ENCODE data around the gene MCRS1.

Gene MCRS1

DNA sequence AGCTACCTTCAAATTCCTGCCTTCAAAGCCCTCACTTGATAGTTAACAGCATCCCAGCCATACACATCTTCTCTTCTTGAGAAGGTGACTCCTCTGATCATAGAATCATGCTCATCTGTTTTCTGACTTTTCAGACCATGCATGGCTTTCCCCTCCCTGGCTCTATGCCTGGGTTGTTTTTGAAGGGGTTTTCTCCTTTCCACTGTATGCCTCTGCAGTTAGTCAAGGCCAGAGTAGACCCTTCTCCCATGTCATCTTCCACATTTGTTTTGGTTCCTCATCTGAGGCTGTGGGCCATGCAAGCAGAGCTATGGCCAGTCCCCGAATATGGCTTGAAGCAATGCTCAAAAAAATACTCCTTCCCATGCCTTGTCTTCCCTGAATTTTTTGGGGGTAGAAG, 14.3 kb upstream of the MCRS1 start:
- DNase-seq (ENCODE audit: low read depth): no peak
- H3K4me3 ChIP-seq (ENCODE audit: low read length): no peak overlapping the region
- TF ChIP-seq, protein P1, sequence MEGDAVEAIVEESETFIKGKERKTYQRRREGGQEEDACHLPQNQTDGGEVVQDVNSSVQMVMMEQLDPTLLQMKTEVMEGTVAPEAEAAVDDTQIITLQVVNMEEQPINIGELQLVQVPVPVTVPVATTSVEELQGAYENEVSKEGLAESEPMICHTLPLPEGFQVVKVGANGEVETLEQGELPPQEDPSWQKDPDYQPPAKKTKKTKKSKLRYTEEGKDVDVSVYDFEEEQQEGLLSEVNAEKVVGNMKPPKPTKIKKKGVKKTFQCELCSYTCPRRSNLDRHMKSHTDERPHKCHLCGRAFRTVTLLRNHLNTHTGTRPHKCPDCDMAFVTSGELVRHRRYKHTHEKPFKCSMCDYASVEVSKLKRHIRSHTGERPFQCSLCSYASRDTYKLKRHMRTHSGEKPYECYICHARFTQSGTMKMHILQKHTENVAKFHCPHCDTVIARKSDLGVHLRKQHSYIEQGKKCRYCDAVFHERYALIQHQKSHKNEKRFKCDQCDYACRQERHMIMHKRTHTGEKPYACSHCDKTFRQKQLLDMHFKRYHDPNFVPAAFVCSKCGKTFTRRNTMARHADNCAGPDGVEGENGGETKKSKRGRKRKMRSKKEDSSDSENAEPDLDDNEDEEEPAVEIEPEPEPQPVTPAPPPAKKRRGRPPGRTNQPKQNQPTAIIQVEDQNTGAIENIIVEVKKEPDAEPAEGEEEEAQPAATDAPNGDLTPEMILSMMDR (conservative IDR thresholded peaks at IDR 0.05; ENCODE audit: low read depth, low read length): no peak

DNA sequence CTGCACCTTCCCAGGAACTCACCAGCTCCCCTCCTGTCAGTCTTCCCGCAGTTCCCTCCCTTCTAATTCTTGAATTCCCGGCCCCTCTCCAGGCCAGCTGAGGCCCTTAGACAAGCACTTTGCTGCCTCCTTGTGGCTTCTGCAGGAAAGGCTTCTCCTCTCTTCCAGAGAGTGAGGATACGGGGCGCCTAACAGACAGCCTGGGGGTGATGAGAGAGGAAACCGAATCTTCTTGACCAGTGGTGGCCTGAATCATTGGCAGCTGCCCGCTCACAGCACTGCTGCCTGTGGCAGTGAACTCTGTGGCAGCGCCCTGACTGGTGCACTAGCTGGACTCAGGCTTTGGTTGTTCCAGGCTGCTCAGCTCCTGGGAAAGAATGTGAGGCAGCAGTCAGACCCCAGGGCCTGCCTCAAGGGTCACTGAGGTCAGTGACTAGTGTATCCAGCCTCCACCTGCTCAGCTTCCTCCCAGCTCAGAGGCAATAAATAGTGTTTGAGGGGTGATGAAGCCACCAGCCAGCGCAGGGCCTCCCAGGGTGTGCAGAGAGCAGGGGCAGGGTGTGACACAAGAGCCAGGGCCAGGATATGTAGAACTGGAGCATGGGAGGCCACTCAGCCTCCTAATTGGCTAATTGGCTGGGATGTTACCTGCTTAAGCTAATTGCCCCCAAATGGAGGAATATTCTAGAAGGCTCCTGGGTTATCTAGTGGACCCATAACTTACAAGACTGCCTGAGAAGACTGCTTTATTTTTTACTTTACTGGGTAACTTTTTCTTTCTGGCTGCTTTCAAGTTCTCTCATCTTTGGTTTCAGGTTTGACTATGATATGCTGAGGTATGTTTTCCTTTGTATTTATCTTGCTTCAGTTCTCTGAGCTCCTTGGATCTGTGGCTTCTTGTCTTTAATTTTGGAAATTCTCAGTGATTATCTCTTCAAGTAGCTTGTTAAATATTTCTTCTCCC, 12.9 kb upstream of the MCRS1 start:
- H3K4me3 ChIP-seq (ENCODE audit: low read length): no peak overlapping the region
- peak; percentile 27 for DNase-seq (ENCODE audit: low read depth)
- TF ChIP-seq, protein P1 (conservative IDR thresholded peaks at IDR 0.05; ENCODE audit: low read depth, low read length): peak; percentile 96

DNA sequence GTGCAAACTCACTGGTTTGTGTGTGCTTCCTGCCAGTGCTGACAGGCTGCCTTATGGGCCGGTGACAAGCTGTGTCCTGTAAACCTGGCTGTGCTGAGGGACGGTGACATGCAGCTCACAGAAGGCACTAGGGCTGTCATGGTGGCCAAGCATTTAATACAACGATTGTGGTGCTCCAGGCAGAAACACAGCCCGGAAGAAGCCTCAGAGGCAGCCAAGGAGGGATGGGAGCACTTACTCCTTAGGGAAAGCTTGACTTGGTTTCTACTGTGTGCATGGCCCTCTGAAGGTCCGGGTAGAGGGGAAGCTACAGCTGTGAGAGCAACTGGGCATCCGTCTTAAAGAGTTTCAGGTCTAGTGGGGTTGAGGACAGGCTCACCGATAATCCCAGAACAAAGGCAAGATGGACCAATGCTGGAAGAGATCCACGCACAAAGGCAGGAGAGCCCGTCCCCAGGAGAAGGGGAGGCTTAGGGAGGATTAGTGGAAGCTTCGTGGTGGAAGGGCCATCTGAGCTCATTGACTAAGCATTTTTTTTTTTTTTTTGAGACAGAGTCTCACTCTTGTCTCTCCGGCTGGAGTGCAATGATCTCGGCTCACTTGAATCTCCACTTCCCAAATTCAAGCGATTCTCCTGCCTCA, 10.7 kb upstream of the MCRS1 start:
- TF ChIP-seq, protein P1 (conservative IDR thresholded peaks at IDR 0.05; ENCODE audit: low read depth, low read length): no peak
- no peak for DNase-seq (ENCODE audit: low read depth)
- H3K4me3 ChIP-seq (ENCODE audit: low read length): no peak overlapping the region

DNA sequence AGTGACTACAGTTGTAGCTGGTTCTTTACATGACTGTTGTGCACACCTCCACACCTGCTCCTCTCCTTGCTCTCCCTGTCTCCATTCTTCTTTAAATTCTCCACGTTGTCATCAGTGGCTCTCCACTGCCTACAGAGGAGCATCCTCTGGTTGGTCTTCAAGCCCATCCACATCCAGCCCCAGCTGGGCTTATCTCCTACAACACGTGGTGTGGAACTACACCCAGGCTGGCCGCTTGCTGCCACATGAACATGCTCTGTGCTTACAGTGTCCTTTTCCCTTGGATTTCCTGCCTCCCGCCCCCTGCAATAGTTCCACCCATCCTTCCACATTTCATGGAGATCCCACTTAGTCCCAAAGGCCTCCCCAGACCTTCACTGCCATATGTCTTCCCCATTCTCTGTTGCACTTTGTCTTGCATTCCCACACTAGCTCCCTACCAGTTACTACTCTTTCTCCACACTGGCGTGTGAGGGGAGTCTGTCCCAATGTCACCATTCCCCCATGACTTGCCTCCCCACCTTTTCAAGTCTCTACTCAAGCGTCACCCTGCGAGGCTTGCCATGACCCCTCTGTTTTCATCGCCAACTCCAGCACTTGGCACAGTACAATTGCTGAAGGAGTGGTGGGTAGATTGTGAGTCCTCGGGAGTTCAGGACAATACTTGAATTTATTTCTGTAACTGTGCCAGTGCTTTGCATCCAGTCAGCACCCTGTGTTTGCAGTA, 9.8 kb upstream of the MCRS1 start:
- H3K4me3 ChIP-seq (ENCODE audit: low read length): no peak overlapping the region
- TF ChIP-seq, protein P1 (conservative IDR thresholded peaks at IDR 0.05; ENCODE audit: low read depth, low read length): no peak
- no peak for DNase-seq (ENCODE audit: low read depth)

DNA sequence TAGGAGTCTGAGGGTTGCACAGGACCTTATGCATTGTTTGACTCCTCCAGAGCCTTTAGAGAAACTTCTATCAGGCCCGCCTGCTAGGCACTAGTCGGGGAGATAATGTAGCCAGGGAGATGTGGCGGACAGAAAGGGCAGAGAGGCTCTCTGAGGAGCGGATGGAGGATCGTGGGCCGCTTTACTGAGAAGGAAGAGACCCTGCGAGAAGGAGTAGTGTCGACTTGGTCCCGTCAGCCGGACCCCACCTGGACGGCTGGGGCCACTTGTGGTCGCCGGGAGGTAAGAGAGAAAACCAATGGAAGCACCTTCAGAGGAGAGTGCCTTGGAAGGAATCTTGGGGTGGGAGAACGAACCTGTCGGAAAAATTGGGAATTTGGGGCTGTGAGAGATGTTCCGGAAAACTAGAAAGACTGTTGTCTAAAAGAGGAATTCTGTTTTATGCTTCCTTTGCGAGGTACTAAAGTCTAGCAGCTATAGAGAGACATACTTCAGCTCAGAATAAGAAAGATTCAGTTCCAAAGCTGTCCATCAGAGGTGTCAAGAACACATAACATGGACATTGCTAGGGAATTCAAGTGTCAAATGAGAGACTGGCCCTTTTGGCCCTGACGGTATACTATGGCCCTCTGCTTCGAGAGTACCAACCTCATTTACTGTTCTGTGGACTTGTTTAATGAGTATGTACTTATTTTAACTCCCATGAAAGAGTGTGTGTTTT, 660 bp upstream of the MCRS1 start:
- DNase-seq (ENCODE audit: low read depth): no peak

DNA sequence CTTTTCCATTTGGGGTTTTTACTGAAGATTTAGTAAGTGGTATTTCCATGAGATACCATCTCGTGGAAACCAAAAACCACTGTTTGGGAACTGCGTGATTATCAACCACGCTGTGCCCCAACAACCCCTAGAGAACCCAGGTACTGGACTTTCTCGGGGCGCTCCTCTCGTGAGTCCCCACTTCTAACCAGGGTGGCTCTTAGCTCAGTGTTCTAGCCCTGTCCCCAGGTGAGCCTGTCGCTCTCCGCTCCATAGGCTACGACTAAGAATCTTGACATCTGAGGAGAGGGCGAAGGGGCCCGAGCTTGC, 686 bp downstream of the MCRS1 start:
- peak overlapping the region; percentile 95 for H3K4me3 ChIP-seq (ENCODE audit: low read length)
- TF ChIP-seq, protein P1 (conservative IDR thresholded peaks at IDR 0.05; ENCODE audit: low read depth, low read length): no peak
- no peak for DNase-seq (ENCODE audit: low read depth)

More for the DNA sequence above, 660 bp upstream of the MCRS1 start:
- TF ChIP-seq, protein P1 (conservative IDR thresholded peaks at IDR 0.05; ENCODE audit: low read depth, low read length): no peak
- peak overlapping the region; percentile 95 for H3K4me3 ChIP-seq (ENCODE audit: low read length)
